ENCODE measurements around the gene ADAMTS18.

The ADAMTS18 gene

GRCh38 chr16:77462894-77463293 is 28.1 kb upstream of the ADAMTS18 start:
- TF ChIP-seq CTCF (IDR thresholded peaks at IDR 0.05; ENCODE audit: borderline replicate concordance, extremely low read depth, low read length, poor library complexity, severe bottlenecking) (no peak), EZH2 (IDR thresholded peaks at IDR 0.05; ENCODE audit: borderline replicate concordance, low read depth, low read length, severe bottlenecking) (no peak)
- no peaks in the 10 kb centered on the region for H3K9me3 ChIP-seq (ENCODE audit: insufficient read depth, low read length, severe bottlenecking)
- ATAC-seq (ENCODE audit: insufficient read depth, low read depth): no peak
- no peaks in the 10 kb centered on the region for H3K4me1 ChIP-seq (ENCODE audit: insufficient read depth, low read length)
- H3K27ac ChIP-seq (ENCODE audit: low read length): no peak overlapping the region
- no peaks in the 10 kb centered on the region for H3K36me3 ChIP-seq (ENCODE audit: insufficient read depth, low read length)
- no peak overlapping the region for H2AFZ ChIP-seq (ENCODE audit: low read depth, low read length)
- H3K79me2 ChIP-seq (ENCODE audit: insufficient read depth, low read length): no peaks in the 10 kb centered on the region
- no peak overlapping the region for H3K4me3 ChIP-seq (ENCODE audit: low read depth in 1 of 2, low read length in 2 of 2)
- no peak for DNase-seq
- no peaks in the 10 kb centered on the region for H3K27me3 ChIP-seq (ENCODE audit: insufficient read depth, low read length, poor library complexity)
- no peak overlapping the region for H3K4me2 ChIP-seq (ENCODE audit: insufficient read depth, low read length)
- no peak overlapping the region for H3K9ac ChIP-seq (ENCODE audit: low read depth, low read length)
- H4K20me1 ChIP-seq (ENCODE audit: insufficient read depth, low read length): no peaks in the 10 kb centered on the region

- no peak overlapping the region for H2AFZ ChIP-seq (ENCODE audit: low read depth, low read length)
- no peaks in the 10 kb centered on the region for H3K79me2 ChIP-seq (ENCODE audit: insufficient read depth, low read length)
- H3K4me2 ChIP-seq (ENCODE audit: insufficient read depth, low read length): no peak overlapping the region
- DNase-seq: no peak
- H3K9me3 ChIP-seq (ENCODE audit: insufficient read depth, low read length, severe bottlenecking): no peaks in the 10 kb centered on the region
- no peaks in the 10 kb centered on the region for H3K4me1 ChIP-seq (ENCODE audit: insufficient read depth, low read length)
- no peaks in the 10 kb centered on the region for H3K36me3 ChIP-seq (ENCODE audit: insufficient read depth, low read length)
- TF ChIP-seq EZH2 (IDR thresholded peaks at IDR 0.05; ENCODE audit: borderline replicate concordance, low read depth, low read length, severe bottlenecking) (no peak), CTCF (IDR thresholded peaks at IDR 0.05; ENCODE audit: borderline replicate concordance, extremely low read depth, low read length, poor library complexity, severe bottlenecking) (no peak)
- peaks cover 2% of the 10 kb centered on the region for H3K27me3 ChIP-seq (ENCODE audit: insufficient read depth, low read length, poor library complexity)
- H4K20me1 ChIP-seq (ENCODE audit: insufficient read depth, low read length): no peaks in the 10 kb centered on the region
- no peak overlapping the region for H3K9ac ChIP-seq (ENCODE audit: low read depth, low read length)
- no peak overlapping the region for H3K4me3 ChIP-seq (ENCODE audit: low read depth in 1 of 2, low read length in 2 of 2)
- no peak overlapping the region for H3K27ac ChIP-seq (ENCODE audit: low read length)
- ATAC-seq (ENCODE audit: insufficient read depth, low read depth): no peak
These were observed 24.9 kb upstream of the ADAMTS18 start for GRCh38 chr16:77459534-77460254.

GRCh38 chr16:77457046-77457445 is 22.2 kb upstream of the ADAMTS18 start:
- ATAC-seq (ENCODE audit: insufficient read depth, low read depth) (no peak), DNase-seq (no peak)
- H3K36me3 ChIP-seq (ENCODE audit: insufficient read depth, low read length): no peaks in the 10 kb centered on the region
- no peak overlapping the region for H3K27ac ChIP-seq (ENCODE audit: low read length)
- no peak overlapping the region for H2AFZ ChIP-seq (ENCODE audit: low read depth, low read length)
- no peak overlapping the region for H3K9ac ChIP-seq (ENCODE audit: low read depth, low read length)
- H3K9me3 ChIP-seq (ENCODE audit: insufficient read depth, low read length, severe bottlenecking): no peaks in the 10 kb centered on the region
- no peak overlapping the region for H3K4me2 ChIP-seq (ENCODE audit: insufficient read depth, low read length)
- peaks cover 2% of the 10 kb centered on the region for H3K27me3 ChIP-seq (ENCODE audit: insufficient read depth, low read length, poor library complexity)
- TF ChIP-seq EZH2 (IDR thresholded peaks at IDR 0.05; ENCODE audit: borderline replicate concordance, low read depth, low read length, severe bottlenecking) (no peak), CTCF (IDR thresholded peaks at IDR 0.05; ENCODE audit: borderline replicate concordance, extremely low read depth, low read length, poor library complexity, severe bottlenecking) (no peak)
- H3K4me3 ChIP-seq (ENCODE audit: low read depth in 1 of 2, low read length in 2 of 2): no peak overlapping the region
- H3K79me2 ChIP-seq (ENCODE audit: insufficient read depth, low read length): no peaks in the 10 kb centered on the region
- no peaks in the 10 kb centered on the region for H4K20me1 ChIP-seq (ENCODE audit: insufficient read depth, low read length)
- H3K4me1 ChIP-seq (ENCODE audit: insufficient read depth, low read length): no peaks in the 10 kb centered on the region

Measured in DND-41 (cell line).